Effector memory CD4-positive, alpha-beta T cell (primary cell): ENCODE data around the gene SERINC3.

Source experiments
- DNase-seq, 3 donors: peaks; one replicate each; pipeline ENCODE4 v3.0.0-alpha.2; 2020
- H3K27ac ChIP-seq: 2 replicates; pipeline ENCODE4 v1.7.0; 2013; ENCODE audit warnings: mild to moderate bottlenecking, low read length, moderate library complexity; ENCODE audit not compliant: insufficient read depth, poor library complexity, severe bottlenecking
- H3K27me3 ChIP-seq: replicated peaks from 2 replicates; pipeline ENCODE4 v1.7.0; 2013; ENCODE audit warnings: mild to moderate bottlenecking, low read length; ENCODE audit not compliant: insufficient read depth, control insufficient read depth, poor library complexity, severe bottlenecking
- H3K36me3 ChIP-seq: 2 replicates; pipeline ENCODE4 v1.7.0; 2013; ENCODE audit warnings: mild to moderate bottlenecking, low read length, moderate library complexity; ENCODE audit not compliant: control insufficient read depth, insufficient read depth
- H3K4me1 ChIP-seq: 2 replicates; pipeline ENCODE4 v1.7.0; 2013; ENCODE audit warnings: low read length, mild to moderate bottlenecking; ENCODE audit not compliant: control insufficient read depth, insufficient read depth, poor library complexity, severe bottlenecking
- H3K4me3 ChIP-seq: 2 replicates; pipeline ENCODE4 v1.7.0; 2013; ENCODE audit warnings: low read length, low read depth, mild to moderate bottlenecking; ENCODE audit not compliant: insufficient read depth, poor library complexity, severe bottlenecking
- H3K9me3 ChIP-seq: 2 replicates; pipeline ENCODE4 v1.7.0; 2013; ENCODE audit warnings: mild to moderate bottlenecking, low read length, moderate library complexity; ENCODE audit not compliant: control insufficient read depth

Gene SERINC3

GRCh38 chr20:44448753-44449546 is 72.9 kb downstream of the SERINC3 start:
- no peak for DNase-seq
- no peaks in the 10 kb centered on the region for H3K4me1 ChIP-seq
- H3K27me3 ChIP-seq: no peaks in the 10 kb centered on the region
- no peaks in the 10 kb centered on the region for H3K36me3 ChIP-seq
- H3K4me3 ChIP-seq: no peak overlapping the region
- H3K9me3 ChIP-seq: no peaks in the 10 kb centered on the region
- no peak overlapping the region for H3K27ac ChIP-seq

- no peak for DNase-seq
- Histone ChIP-seq H3K27ac (no peak overlapping the region), H3K36me3 (no peaks in the 10 kb centered on the region), H3K9me3 (no peaks in the 10 kb centered on the region), H3K27me3 (no peaks in the 10 kb centered on the region), H3K4me1 (no peaks in the 10 kb centered on the region), H3K4me3 (no peak overlapping the region)
Observed at GRCh38 chr20:44447827-44448419, 73.9 kb downstream of the SERINC3 start.
